ENCODE measurements around the gene NPM3.

The NPM3 gene

GRCh38 chr10:101828766-101829551 lies 45.7 kb upstream of the NPM3 start:
- DNase-seq (ENCODE audit: low spot score) = no peak
- TF ChIP-seq, protein P1, sequence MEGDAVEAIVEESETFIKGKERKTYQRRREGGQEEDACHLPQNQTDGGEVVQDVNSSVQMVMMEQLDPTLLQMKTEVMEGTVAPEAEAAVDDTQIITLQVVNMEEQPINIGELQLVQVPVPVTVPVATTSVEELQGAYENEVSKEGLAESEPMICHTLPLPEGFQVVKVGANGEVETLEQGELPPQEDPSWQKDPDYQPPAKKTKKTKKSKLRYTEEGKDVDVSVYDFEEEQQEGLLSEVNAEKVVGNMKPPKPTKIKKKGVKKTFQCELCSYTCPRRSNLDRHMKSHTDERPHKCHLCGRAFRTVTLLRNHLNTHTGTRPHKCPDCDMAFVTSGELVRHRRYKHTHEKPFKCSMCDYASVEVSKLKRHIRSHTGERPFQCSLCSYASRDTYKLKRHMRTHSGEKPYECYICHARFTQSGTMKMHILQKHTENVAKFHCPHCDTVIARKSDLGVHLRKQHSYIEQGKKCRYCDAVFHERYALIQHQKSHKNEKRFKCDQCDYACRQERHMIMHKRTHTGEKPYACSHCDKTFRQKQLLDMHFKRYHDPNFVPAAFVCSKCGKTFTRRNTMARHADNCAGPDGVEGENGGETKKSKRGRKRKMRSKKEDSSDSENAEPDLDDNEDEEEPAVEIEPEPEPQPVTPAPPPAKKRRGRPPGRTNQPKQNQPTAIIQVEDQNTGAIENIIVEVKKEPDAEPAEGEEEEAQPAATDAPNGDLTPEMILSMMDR (IDR thresholded peaks at IDR 0.05; ENCODE audit: borderline replicate concordance, control extremely low read depth, extremely low read depth, insufficient read depth, missing control alignments) = no peak
- in situ Hi-C loops (cut with MboI; ENCODE audit: low sequenced_read_pairs, unreplicated experiment) = no loop called here

GRCh38 chr10:101827919-101828600 lies 44.8 kb upstream of the NPM3 start:
- TF ChIP-seq, protein P1 (IDR thresholded peaks at IDR 0.05; ENCODE audit: borderline replicate concordance, control extremely low read depth, extremely low read depth, insufficient read depth, missing control alignments) = no peak
- no peak for DNase-seq (ENCODE audit: low spot score)
- in situ Hi-C loops (cut with MboI; ENCODE audit: low sequenced_read_pairs, unreplicated experiment) = no loop called here

DNA sequence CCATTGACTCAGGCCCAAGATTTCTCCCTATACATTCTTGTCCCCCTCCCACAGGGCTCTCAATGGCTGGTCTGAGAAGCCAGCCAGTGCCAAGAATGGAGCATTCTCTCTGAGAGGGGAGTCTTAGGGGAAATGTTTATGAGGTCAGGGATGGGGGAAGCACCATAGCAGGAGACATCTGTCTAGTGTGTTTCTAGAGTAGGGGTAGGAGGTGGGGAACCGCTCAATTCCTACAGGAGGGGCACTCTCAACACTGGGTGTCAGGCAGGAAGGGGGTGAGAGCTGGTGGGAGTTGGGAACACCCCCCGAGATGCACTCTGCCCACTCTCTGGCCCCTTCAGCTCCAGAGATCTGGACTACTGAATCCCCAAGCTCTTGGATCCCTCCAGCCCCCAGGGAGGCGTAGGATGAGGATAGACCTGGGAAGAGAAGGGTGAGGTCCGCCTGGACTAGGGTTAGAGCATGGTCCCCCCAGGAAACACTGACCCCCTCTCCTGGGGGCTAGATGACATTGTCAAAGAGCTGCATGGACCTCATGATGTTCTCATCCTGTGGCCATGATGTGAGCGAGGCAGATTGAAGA lies 43.7 kb upstream of the NPM3 start:
- no peak for DNase-seq (ENCODE audit: low spot score)
- in situ Hi-C loops (cut with MboI; ENCODE audit: low sequenced_read_pairs, unreplicated experiment) = no loop called here
- TF ChIP-seq, protein P1 (IDR thresholded peaks at IDR 0.05; ENCODE audit: borderline replicate concordance, control extremely low read depth, extremely low read depth, insufficient read depth, missing control alignments) = no peak

- TF ChIP-seq, protein P1 (IDR thresholded peaks at IDR 0.05; ENCODE audit: borderline replicate concordance, control extremely low read depth, extremely low read depth, insufficient read depth, missing control alignments) = no peak
- in situ Hi-C loops (cut with MboI; ENCODE audit: low sequenced_read_pairs, unreplicated experiment) = no loop called here
- DNase-seq (ENCODE audit: low spot score) = no peak
Observed at GRCh38 chr10:101824736-101825135, 41.5 kb upstream of the NPM3 start.

GRCh38 chr10:101818872-101819633 lies 35.8 kb upstream of the NPM3 start:
- in situ Hi-C loops (cut with MboI; ENCODE audit: low sequenced_read_pairs, unreplicated experiment) = no loop called here
- TF ChIP-seq, protein P1 (IDR thresholded peaks at IDR 0.05; ENCODE audit: borderline replicate concordance, control extremely low read depth, extremely low read depth, insufficient read depth, missing control alignments) = no peak
- DNase-seq (ENCODE audit: low spot score) = peak; percentile 62
